ENCODE measurements around the gene TEX35.

GRCh38 chr1:178493301-178493741, 19.6 kb upstream of the TEX35 start:
- no peak for TF ChIP-seq CTCF (conservative IDR thresholded peaks at IDR 0.05; ENCODE audit: low read depth, low read length)
- TF ChIP-seq EZH2 (IDR thresholded peaks at IDR 0.05; ENCODE audit: low read length, unreplicated experiment): no peak

All from PC-3 (cell line).